Endothelial cell of hepatic sinusoid (primary cell): ENCODE results near the gene KLHL17.

Source experiments
- in situ Hi-C: cut with HindIII; loops from 2 replicates; pipeline ENCODE4 v1.10.0; 2017; ENCODE audit warnings: low sequenced_read_pairs

KLHL17 gene

DNA sequence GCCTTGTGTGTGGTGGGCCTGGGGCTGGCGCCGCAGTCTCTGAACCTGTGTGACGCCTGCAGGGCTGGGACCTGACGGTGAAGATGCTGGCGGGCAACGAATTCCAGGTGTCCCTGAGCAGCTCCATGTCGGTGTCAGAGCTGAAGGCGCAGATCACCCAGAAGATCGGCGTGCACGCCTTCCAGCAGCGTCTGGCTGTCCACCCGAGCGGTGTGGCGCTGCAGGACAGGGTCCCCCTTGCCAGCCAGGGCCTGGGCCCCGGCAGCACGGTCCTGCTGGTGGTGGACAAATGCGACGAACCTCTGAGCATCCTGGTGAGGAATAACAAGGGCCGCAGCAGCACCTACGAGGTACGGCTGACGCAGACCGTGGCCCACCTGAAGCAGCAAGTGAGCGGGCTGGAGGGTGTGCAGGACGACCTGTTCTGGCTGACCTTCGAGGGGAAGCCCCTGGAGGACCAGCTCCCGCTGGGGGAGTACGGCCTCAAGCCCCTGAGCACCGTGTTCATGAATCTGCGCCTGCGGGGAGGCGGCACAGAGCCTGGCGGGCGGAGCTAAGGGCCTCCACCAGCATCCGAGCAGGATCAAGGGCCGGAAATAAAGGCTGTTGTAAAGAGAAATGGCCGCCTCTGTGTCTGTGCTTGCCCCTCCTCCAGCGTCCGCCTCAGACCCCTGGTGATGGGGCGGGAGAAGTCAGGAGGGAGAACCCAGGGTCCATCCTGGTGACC is 53.7 kb downstream of the KLHL17 start:
- in situ Hi-C loops = no loop called here

DNA sequence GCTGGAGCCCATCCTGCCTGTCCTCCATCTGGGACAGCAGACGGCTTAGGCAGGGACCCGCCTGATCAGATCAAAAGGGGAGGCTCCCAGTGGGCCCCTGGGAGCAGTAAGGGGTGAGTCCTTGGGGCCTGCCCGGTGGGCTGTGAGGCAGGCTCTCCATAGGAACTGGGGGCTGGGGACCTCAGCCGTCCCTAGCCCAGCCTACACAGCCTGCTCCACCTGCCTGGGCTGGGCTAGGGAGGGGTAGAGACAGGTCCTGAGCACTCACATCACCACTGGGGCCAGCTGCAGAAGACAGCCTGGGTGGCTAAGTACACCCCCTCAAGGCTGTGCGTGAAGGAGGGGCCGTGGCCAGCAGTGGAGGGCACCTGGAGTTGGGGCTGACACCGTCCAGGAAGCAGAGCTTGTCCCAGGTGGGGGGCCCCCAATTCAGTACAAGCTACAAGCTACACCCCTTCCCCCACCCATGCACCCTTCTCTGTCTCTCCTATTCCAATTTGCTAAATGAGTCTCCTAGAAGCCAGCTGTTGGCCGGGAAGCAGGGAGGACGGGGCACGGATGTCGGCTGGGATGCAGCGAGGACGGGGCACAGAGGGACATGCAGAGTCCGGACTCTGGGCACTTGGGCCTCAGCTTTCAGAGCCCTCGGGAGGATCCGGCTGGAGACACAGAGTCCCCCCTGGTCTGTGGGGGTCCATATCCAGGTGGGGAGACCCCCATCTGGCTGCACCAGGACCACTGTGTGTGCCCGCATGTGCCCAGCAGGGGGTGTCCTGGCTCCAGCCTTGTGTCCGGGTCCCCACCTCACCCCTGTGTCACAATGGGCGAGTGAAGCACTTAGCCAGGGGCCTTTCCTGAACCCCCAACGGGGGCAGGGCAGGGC is 54.7 kb downstream of the KLHL17 start:
- in situ Hi-C loops = no loop called here
